ENCODE measurements around the gene ZDHHC11B.

- TF ChIP-seq, protein P1, sequence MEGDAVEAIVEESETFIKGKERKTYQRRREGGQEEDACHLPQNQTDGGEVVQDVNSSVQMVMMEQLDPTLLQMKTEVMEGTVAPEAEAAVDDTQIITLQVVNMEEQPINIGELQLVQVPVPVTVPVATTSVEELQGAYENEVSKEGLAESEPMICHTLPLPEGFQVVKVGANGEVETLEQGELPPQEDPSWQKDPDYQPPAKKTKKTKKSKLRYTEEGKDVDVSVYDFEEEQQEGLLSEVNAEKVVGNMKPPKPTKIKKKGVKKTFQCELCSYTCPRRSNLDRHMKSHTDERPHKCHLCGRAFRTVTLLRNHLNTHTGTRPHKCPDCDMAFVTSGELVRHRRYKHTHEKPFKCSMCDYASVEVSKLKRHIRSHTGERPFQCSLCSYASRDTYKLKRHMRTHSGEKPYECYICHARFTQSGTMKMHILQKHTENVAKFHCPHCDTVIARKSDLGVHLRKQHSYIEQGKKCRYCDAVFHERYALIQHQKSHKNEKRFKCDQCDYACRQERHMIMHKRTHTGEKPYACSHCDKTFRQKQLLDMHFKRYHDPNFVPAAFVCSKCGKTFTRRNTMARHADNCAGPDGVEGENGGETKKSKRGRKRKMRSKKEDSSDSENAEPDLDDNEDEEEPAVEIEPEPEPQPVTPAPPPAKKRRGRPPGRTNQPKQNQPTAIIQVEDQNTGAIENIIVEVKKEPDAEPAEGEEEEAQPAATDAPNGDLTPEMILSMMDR (IDR thresholded peaks at IDR 0.05; ENCODE audit: low read depth, low read length), result no peak
- no peak for TF ChIP-seq POLR2A (IDR thresholded peaks at IDR 0.05; ENCODE audit: extremely low read depth, insufficient read length)
- no peak for TF ChIP-seq MYC (IDR thresholded peaks at IDR 0.05; ENCODE audit: low read depth, low read length)
- no peak for TF ChIP-seq MAX (IDR thresholded peaks at IDR 0.05; ENCODE audit: low read depth, low read length)
Measured at GRCh38 chr5:663436-664342, 120.8 kb downstream of the ZDHHC11B start.

Measured in NB4 (cell line).